Thyroid gland (tissue), 4 donors: Measurements from ENCODE around the gene SCARB1. TPM values are rescaled to one million over a fixed set of nuclear protein-coding genes. Genes with fewer than 3 reads are reported as not detected.

Experiments used
- DNase-seq, 2 donors: peaks; one replicate each; pipeline ENCODE4 v3.0.0-alpha.2; 2019
- H3K27ac ChIP-seq, 3 donors: fragments of 200-600 bp; sonication (generic); 1 replicate in 2 of 3; 2 replicates in 1 of 3; pipeline ENCODE4 v1.5.1; 2016 to 2019; ENCODE audit warnings: mild to moderate bottlenecking in 1 of 3, moderate library complexity in 1 of 3
- H3K27me3 ChIP-seq: fragments of 200-600 bp; sonication (generic); one replicate; pipeline ENCODE4 v1.5.1; 2019
- H3K36me3 ChIP-seq, 2 donors: fragments of 200-600 bp; sonication (generic); one replicate each; pipeline ENCODE4 v1.5.1; 2016 to 2019
- H3K4me1 ChIP-seq, 2 donors: fragments of 200-600 bp; sonication (generic); one replicate each; pipeline ENCODE4 v1.5.1; 2017 to 2019
- H3K4me3 ChIP-seq, 3 donors: fragments of 200-600 bp; sonication (generic); replicated peaks in 1 of 3; 1 replicate in 2 of 3; 2 replicates in 1 of 3; pipeline ENCODE4 v1.5.1; 2016; ENCODE audit warnings: mild to moderate bottlenecking in 1 of 3
- H3K9me3 ChIP-seq: fragments of 200-600 bp; sonication (generic); one replicate; pipeline ENCODE4 v1.5.1; 2017
- POLR2A ChIP-seq, 2 donors: fragments of 450-650 bp; IDR thresholded peaks; one replicate each; pipeline ENCODE4 v1.6.1; 2017; ENCODE audit warnings: antibody characterized with exemption in 2 of 2, mild to moderate bottlenecking in 2 of 2, moderate library complexity in 1 of 2
- WGBS, 2 donors: methylation state at CpG; one replicate each; pipeline ENCODE4 v1.1.5; 2017; 5-methylcytosine and 5-hydroxymethylcytosine counted together
- intact Hi-C: fragments of 100-400 bp; cut with DNase I; formaldehyde crosslinking; loops from one replicate; pipeline ENCODE4 v1.15.1; 2023
- total RNA-seq, 4 donors: library from RNA; depleted of rRNA; stranded (reverse); fragments of >200 nt; gene quantifications; one replicate each; pipeline ENCODE4 v1.2.3, GENCODE V29; 2016
- TF ChIP-seq, protein P1 (sequence below), 6 experiments: fragments of 200-600 bp in 3 of 6; fragments of 450-650 bp in 3 of 6; sonication (generic) in 3 of 6; IDR thresholded peaks; one replicate each; pipeline ENCODE4 v1.5.1; 2016 to 2019; ENCODE audit warnings: antibody characterized with exemption in 6 of 6, mild to moderate bottlenecking in 2 of 6, inconsistent platforms in 1 of 6, moderate library complexity in 1 of 6

The SCARB1 gene
- total RNA-seq, 4 donors from 2014 or later, result 10.9 to 16.0 (median 15.4) TPM

DNA sequence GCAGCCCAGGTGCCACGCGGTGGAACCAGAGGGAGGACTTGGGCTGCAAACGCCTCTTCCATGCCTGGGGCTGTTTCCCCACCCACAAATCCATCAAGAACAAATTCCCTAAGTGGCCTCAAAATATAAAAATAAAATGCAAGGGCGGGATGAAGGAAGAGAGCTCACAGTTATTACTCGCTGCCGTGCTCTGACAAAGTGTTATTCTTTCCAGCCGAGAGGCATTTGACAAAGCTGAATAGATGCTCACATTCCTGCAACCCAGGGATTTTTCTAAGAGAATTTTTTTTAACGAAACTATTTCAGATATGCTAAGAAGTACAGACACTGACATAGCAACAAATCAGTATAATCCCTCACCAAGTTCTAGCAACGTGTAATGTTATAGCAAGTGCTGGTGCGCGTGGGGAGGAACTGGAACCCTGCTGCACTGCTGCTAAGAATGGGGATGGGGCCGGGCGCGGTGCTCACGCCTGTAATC is 70.7 kb downstream of the SCARB1 start:
- no peak overlapping the region for H3K4me3 ChIP-seq
- H3K4me1 ChIP-seq, result no peaks in the 10 kb centered on the region
- H3K27me3 ChIP-seq, result no peaks in the 10 kb centered on the region
- no peaks in the 10 kb centered on the region for H3K9me3 ChIP-seq
- intact Hi-C loops, result no loop called here
- 88 to 93% methylated on average over 15 of the region's 15 CpGs for WGBS, 2 donors
- H3K27ac ChIP-seq, result no peak overlapping the region
- no peak for DNase-seq
- TF ChIP-seq POLR2A (IDR thresholded peaks at IDR 0.05), result no peak
- no peaks in the 10 kb centered on the region for H3K36me3 ChIP-seq

DNA sequence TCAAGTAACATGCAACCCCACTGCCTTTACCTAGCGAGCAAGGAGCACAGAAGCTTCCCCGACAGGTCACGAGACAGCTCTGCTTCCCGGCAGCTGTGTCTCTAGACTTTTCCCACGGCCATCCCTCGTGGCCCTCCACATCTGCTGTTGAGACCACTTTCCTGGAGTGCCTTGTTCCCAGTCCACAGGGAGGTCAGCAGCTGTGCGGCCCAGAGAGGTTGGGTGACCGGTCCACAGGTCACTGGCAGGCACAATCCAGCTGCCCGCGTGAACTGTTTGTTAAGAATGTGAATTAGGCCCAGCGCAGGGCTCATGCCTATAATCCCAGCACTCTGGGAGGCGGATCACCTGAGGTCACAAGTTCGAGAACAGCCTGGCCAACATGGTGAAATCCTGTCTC is 71.5 kb downstream of the SCARB1 start:
- H3K36me3 ChIP-seq, result no peaks in the 10 kb centered on the region
- TF ChIP-seq POLR2A (IDR thresholded peaks at IDR 0.05), result no peak
- TF ChIP-seq, protein P1, sequence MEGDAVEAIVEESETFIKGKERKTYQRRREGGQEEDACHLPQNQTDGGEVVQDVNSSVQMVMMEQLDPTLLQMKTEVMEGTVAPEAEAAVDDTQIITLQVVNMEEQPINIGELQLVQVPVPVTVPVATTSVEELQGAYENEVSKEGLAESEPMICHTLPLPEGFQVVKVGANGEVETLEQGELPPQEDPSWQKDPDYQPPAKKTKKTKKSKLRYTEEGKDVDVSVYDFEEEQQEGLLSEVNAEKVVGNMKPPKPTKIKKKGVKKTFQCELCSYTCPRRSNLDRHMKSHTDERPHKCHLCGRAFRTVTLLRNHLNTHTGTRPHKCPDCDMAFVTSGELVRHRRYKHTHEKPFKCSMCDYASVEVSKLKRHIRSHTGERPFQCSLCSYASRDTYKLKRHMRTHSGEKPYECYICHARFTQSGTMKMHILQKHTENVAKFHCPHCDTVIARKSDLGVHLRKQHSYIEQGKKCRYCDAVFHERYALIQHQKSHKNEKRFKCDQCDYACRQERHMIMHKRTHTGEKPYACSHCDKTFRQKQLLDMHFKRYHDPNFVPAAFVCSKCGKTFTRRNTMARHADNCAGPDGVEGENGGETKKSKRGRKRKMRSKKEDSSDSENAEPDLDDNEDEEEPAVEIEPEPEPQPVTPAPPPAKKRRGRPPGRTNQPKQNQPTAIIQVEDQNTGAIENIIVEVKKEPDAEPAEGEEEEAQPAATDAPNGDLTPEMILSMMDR (IDR thresholded peaks at IDR 0.05), result no peak
- no peaks in the 10 kb centered on the region for H3K9me3 ChIP-seq
- no peaks in the 10 kb centered on the region for H3K27me3 ChIP-seq
- whole genome bisulfite sequencing, 2 donors, result 93% methylated on average over 8 to 13 of the region's 13 CpGs
- no peaks in the 10 kb centered on the region for H3K4me1 ChIP-seq
- no peak overlapping the region for H3K4me3 ChIP-seq
- DNase-seq, result no peak
- H3K27ac ChIP-seq, result no peak overlapping the region
- intact Hi-C loops, result no loop called here

DNA sequence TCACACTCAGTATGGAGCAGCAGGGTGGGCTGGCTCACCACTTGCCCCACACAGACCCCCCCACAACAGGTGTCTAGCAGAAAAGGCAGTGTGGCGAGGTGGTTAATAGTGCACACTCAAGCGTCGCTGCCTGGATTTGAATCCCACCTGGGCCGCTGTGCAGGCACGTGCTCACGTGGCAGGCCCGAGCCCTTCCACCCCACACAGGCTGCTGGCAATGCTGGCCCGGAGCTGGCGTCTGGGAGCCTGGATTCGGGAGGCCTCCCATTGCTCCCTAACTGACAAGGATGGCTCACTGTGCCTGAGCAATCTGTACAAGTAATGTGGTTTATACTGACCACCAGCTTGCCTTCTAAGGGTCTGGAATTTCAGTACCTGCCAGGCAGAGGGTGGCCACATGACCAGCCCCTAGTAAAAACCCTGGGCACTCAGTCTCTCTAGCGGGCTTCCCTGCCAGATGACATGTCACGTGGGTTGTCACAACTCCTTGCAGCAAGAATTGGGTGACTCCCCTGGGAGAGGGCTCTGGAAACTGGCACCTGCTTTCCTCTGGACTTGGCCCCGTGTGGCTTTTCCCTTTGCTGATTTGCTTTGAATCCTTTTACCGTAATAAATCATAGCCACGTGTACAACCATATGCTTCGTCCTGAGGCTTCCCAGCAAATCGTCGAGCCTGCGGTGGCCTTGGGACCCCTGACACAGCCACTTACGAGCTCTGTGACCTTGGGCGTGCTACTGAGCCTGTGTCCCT is 72.8 kb downstream of the SCARB1 start:
- Histone ChIP-seq H3K9me3 (no peaks in the 10 kb centered on the region), H3K4me3 (no peak overlapping the region), H3K27ac (no peak overlapping the region), H3K27me3 (no peaks in the 10 kb centered on the region), H3K36me3 (no peaks in the 10 kb centered on the region), H3K4me1 (no peaks in the 10 kb centered on the region)
- intact Hi-C loops, result no loop called here
- TF ChIP-seq POLR2A (IDR thresholded peaks at IDR 0.05), result no peak
- TF ChIP-seq, protein P1 (IDR thresholded peaks at IDR 0.05), result no peak
- WGBS, 2 donors, result 97% methylated on average over 18 to 21 of the region's 21 CpGs
- DNase-seq, result no peak

DNA sequence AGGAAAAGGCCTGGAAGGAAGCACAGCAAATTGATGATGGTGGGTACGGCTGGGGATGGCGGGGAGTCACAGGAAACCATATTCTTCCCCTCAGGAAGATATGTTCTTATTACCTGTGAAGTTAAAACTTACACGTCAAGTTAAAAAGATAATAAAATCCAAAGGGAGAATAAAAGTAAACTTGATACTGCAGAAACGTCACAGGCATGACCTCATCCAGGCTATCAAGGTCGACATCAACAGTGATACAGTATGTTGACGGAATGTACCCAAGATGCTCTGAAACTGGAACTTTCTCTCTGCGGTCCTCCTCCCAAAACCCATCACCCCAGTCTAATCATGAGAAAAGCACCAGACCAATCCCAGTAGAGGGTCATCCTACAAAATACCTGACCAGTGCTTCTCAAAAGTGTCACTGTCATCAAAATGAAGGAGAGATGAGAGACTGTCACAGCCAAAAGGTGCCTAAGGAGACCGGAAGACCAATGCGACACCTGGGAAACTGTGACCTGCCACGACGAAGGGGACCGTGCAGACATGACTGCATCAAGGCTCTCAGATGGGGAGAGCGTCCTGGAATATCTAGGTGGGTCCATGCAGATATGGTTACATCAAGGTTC is 74.6 kb downstream of the SCARB1 start:
- no peaks in the 10 kb centered on the region for H3K9me3 ChIP-seq
- DNase-seq, result no peak
- no peaks in the 10 kb centered on the region for H3K4me1 ChIP-seq
- no peaks in the 10 kb centered on the region for H3K36me3 ChIP-seq
- H3K27ac ChIP-seq, result no peak overlapping the region
- 93 to 94% methylated on average over 13 of the region's 13 CpGs for WGBS, 2 donors
- intact Hi-C loops, result no loop called here
- no peaks in the 10 kb centered on the region for H3K27me3 ChIP-seq
- H3K4me3 ChIP-seq, result no peak overlapping the region
- no peak for TF ChIP-seq POLR2A (IDR thresholded peaks at IDR 0.05)
- TF ChIP-seq, protein P1 (IDR thresholded peaks at IDR 0.05), result no peak

DNA sequence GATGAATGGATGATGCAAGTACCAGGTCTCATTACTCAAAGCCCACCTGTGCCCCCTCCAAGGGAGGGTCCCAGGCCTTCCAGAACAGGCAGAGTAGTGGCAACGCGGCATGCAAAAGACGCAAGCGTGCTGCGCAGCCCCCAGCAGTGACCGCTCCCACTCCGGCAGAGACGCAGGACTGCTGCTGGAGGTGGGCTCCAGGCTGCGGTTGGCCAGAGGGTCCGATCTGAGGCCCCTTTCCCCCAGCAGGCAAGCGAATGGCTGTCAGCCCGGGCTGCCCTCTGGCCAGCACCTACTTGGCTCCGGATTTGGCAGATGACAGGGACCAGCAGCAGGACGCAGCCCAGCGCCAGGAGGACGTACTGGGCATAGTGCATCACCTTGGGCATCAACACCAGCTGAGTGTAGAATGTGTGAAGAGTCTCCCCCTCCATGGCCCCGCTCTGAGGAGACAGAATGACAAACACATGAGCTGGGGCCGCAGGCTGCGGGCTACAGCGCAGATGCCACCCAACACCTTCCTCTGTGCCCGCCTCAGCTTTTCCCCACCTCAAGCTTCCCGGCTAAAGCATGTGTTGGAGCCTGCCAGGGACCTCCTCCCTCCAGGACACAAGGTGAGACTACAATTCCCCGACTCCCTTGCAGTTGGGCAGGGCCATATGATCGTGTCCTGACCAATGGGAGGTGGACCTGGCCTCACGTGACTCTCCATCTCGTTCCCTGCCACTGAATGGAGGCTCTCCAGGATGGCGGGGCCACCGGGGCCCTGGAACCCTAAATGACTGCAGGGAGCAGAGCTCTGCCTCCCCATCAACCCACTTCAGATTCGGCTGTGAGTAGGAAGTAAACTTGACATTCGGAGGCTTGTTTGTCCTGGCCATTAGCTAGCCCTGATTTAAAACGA is 77.4 kb downstream of the SCARB1 start:
- no peaks in the 10 kb centered on the region for H3K4me1 ChIP-seq
- WGBS, 2 donors, result 54% methylated on average over 22 to 26 of the region's 31 CpGs
- H3K9me3 ChIP-seq, result no peaks in the 10 kb centered on the region
- peak; percentile 91 to 94 for DNase-seq
- peak overlapping the region in 2 of 3 donors; percentile 12 to 39 for H3K4me3 ChIP-seq
- no peak overlapping the region for H3K27ac ChIP-seq
- H3K36me3 ChIP-seq, result no peaks in the 10 kb centered on the region
- no peaks in the 10 kb centered on the region for H3K27me3 ChIP-seq
- TF ChIP-seq, protein P1 (IDR thresholded peaks at IDR 0.05), result no peak
- TF ChIP-seq POLR2A (IDR thresholded peaks at IDR 0.05), result no peak
- intact Hi-C loops, result no loop called here
